Activated CD8-positive, alpha-beta T cell treated with anti-CD3 and anti-CD28 coated beads for 36 hours (primary cell): Measurements from ENCODE around the gene TATDN3. TPM values are rescaled to one million over a fixed set of nuclear protein-coding genes. Genes with fewer than 3 reads are reported as not detected.

Source experiments
- ATAC-seq: fragments of 200-7000 bp; cut with Tn5 transposase; one replicate; pipeline ENCODE4 v1.10.0; 2021; ENCODE audit warnings: mild to moderate bottlenecking, moderate library complexity
- CTCF ChIA-PET: fragments of 350-600 bp; sonication (Branson Sonifier 250); formaldehyde crosslinking; loops from one replicate; lab custom pipeline; 2021; ENCODE audit warnings: antibody characterized with exemption; lab: Charles Lee
- POLR2A ChIA-PET: fragments of 350-600 bp; sonication (Branson Sonifier 250); formaldehyde crosslinking; loops from one replicate; lab custom pipeline; 2021; ENCODE audit warnings: antibody characterized with exemption; lab: Charles Lee
- DNase-seq: peaks from one replicate; pipeline ENCODE4 v3.0.0-alpha.2; 2020
- H3K27ac Mint-ChIP-seq: one replicate; pipeline ENCODE4 v1.8.0; 2021; ENCODE audit warnings: mild to moderate bottlenecking, mixed read lengths
- H3K27me3 Mint-ChIP-seq: one replicate; pipeline ENCODE4 v1.8.0; 2021; ENCODE audit warnings: mixed read lengths
- H3K36me3 Mint-ChIP-seq: one replicate; pipeline ENCODE4 v1.8.0; 2021; ENCODE audit warnings: low read depth, mixed read lengths
- H3K4me1 Mint-ChIP-seq: one replicate; pipeline ENCODE4 v1.8.0; 2021; ENCODE audit warnings: low read depth, mixed read lengths
- H3K4me3 Mint-ChIP-seq: one replicate; pipeline ENCODE4 v1.8.0; 2021; ENCODE audit warnings: mild to moderate bottlenecking, moderate library complexity, mixed read lengths
- H3K9me3 Mint-ChIP-seq: one replicate; pipeline ENCODE4 v1.8.0; 2021; ENCODE audit warnings: mixed read lengths
- intact Hi-C: fragments of 100-400 bp; cut with micrococcal nuclease; formaldehyde crosslinking; loops from one replicate; pipeline ENCODE4 v1.10.0; 2022
- total RNA-seq, 2 experiments: library from RNA; stranded (reverse); gene quantifications; one replicate each; pipeline ENCODE4 v1.2.3, GENCODE V29; 2021
- TF ChIP-seq, protein P1 (sequence below): fragments of 200-600 bp; IDR thresholded peaks from one replicate; pipeline ENCODE4 v1.8.0; 2022; ENCODE audit warnings: antibody characterized with exemption, mild to moderate bottlenecking

Gene TATDN3
- total RNA-seq, 2 experiments from 2014 or later: 17.4 to 24.2 TPM

DNA sequence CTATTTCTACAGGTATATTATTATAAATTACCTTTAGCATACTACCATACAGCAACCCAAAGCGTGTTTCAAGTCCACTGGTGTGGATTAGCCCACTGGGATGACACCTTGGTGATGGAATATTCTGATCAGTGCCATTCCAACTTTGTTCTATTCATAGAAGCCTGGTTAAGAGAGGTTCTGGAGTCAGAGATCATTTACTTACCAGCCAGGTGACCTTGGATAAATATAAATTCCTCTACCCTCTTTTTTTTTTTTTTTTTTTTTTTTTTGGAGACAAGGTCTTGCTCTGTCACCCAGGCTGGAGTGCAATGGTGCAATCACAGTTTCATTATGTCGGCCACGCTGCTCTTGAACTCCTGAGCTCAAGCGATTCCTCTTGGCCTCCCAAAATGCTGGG lies 55.9 kb downstream of the TATDN3 start, which contains the start of gene SPATA45:
TSS of gene SPATA45 (minus strand) at position 101 of the 400 bp plus-strand sequence. CDS start 11,500 bp downstream, outside the sequence.
- Mint-ChIP-seq H3K4me1 (no peaks in the 10 kb centered on the region), H3K27ac (no peak within 1 kb of the TSS), H3K4me3 (no peak within 1 kb of the TSS), H3K27me3 (no peaks in the 10 kb centered on the region), H3K9me3 (peaks cover 2% of the 10 kb centered on the region), H3K36me3 (peaks cover 6% of the 10 kb centered on the region)
- ATAC-seq (no peak), DNase-seq (no peak)
- CTCF ChIA-PET: interaction anchor here (1.2 kb wide), 1 partner anchor 8 kb away, joined by 4 read pairs; no protein-coding TSS in a partner anchor
- POLR2A ChIA-PET: interaction anchor here (1.9 kb wide), 1 partner anchor 10 kb away, joined by 7 read pairs; the partner anchor contains the start of gene FLVCR1
- TF ChIP-seq, protein P1, sequence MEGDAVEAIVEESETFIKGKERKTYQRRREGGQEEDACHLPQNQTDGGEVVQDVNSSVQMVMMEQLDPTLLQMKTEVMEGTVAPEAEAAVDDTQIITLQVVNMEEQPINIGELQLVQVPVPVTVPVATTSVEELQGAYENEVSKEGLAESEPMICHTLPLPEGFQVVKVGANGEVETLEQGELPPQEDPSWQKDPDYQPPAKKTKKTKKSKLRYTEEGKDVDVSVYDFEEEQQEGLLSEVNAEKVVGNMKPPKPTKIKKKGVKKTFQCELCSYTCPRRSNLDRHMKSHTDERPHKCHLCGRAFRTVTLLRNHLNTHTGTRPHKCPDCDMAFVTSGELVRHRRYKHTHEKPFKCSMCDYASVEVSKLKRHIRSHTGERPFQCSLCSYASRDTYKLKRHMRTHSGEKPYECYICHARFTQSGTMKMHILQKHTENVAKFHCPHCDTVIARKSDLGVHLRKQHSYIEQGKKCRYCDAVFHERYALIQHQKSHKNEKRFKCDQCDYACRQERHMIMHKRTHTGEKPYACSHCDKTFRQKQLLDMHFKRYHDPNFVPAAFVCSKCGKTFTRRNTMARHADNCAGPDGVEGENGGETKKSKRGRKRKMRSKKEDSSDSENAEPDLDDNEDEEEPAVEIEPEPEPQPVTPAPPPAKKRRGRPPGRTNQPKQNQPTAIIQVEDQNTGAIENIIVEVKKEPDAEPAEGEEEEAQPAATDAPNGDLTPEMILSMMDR: no peak
- intact Hi-C loops: no loop called here

DNA sequence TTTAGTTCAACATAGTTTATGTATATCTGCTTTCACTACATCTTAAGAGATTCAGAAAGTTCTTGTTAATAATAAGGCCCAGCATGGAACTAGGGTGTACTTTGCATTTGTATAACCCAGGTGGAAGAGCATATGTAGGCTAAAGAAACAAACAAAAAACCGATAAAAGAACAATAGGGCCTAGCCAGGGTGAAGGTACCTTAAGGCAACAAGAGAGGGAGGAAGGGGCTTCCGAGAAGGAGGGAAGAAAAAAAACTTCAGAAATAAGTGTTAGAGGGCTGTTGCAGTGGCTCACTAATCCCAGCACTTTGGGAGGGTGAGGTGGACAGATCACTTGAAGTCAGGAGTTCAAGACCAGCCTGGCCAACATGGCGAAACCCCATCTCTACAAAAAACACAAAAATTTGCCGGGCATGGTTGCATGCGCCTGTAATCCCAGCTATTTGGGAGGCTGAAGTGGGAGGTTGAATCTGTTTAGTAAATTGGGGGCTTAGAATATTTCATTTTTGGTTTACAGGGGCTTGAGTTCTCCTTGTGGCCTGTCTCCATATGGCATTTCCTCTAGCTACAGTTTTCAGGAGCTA lies 60.5 kb downstream of the TATDN3 start:
- peaks cover 8% of the 10 kb centered on the region for H3K4me1 Mint-ChIP-seq
- POLR2A ChIA-PET: no interaction called here
- TF ChIP-seq, protein P1: no peak
- DNase-seq (no peak), ATAC-seq (no peak)
- CTCF ChIA-PET: no interaction called here
- intact Hi-C loops: no loop called here
- H3K9me3 Mint-ChIP-seq: peaks cover 2% of the 10 kb centered on the region
- peaks cover 10% of the 10 kb centered on the region for H3K36me3 Mint-ChIP-seq
- no peak overlapping the region for H3K4me3 Mint-ChIP-seq
- H3K27ac Mint-ChIP-seq: no peak overlapping the region
- no peaks in the 10 kb centered on the region for H3K27me3 Mint-ChIP-seq

DNA sequence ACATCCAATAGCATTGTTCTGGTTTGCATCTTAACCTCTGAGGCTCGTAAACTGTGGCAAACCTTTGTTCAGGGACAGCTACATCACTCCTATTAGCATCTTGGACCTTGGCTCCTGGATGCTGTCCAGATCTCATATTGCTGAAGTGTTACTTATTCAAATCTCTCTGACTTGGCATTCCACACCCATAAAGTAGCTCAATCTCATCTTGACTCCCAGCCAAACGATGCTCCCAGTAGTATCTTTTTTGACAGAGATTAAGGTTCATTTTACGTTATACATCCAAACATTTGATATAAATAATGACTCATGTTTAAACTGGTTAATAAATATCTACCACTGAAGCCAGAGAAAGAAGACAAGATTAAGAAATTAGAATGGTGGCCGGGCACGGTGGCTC lies 62.0 kb downstream of the TATDN3 start:
- Mint-ChIP-seq H3K9me3 (peaks cover 2% of the 10 kb centered on the region), H3K27ac (no peak overlapping the region), H3K4me3 (no peak overlapping the region), H3K27me3 (no peaks in the 10 kb centered on the region), H3K4me1 (peaks cover 8% of the 10 kb centered on the region), H3K36me3 (peaks cover 11% of the 10 kb centered on the region)
- ChIA-PET POLR2A (no interaction called here), CTCF (no interaction called here)
- intact Hi-C loops: no loop called here
- TF ChIP-seq, protein P1: no peak
- ATAC-seq: no peak
- no peak for DNase-seq

DNA sequence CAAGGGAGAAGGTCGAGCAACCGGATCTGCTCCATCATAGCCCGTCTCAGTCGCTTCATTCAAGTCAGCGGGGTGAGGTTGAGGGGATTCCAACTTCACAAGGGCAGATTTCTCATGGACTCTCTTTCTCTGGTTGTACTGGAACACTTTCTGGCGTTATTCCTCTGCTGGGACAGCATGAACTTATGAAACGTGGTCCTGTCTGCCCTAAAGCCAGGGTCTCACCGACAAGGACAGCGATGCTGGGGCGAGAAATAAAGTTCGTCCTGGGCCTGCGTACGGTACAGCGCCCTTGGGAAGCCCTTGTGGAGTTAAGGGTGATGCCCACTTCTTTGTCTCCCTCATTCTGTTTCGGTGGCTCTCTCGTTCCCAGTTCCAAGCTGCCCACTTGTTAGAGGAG lies 65.1 kb downstream of the TATDN3 start:
- intact Hi-C loops: no loop called here
- H3K36me3 Mint-ChIP-seq: peaks cover 18% of the 10 kb centered on the region
- no peak overlapping the region for H3K4me3 Mint-ChIP-seq
- TF ChIP-seq, protein P1: no peak
- ATAC-seq (no peak), DNase-seq (no peak)
- peaks cover 2% of the 10 kb centered on the region for H3K9me3 Mint-ChIP-seq
- no peak overlapping the region for H3K27ac Mint-ChIP-seq
- POLR2A ChIA-PET: no interaction called here
- H3K4me1 Mint-ChIP-seq: peaks cover 8% of the 10 kb centered on the region
- H3K27me3 Mint-ChIP-seq: no peaks in the 10 kb centered on the region
- CTCF ChIA-PET: no interaction called here

DNA sequence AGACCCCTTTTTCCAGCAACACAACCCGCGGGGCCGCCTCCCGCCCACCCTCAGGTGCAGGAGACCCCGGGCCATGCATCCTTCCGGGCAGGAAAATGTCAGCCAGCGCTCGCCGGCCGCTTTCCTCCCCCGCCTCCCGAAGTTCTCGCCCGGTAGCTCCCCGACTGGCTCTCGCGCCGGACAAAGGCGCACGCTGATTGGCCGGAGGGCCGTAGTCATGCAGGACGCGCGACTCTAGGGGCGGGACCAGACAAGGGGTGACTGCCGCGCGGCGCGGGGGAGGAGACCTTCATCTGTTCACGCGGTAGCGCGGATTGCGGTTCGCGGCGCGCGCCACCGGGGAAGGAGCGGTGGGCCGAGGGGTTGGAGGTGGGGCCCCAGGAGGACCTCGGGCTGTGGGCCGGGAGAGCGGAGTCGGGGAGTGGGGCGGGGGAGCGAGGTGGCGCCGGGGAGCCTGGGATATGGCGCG lies 66.3 kb downstream of the TATDN3 start, which contains the start of gene FLVCR1:
TSS of gene FLVCR1 (plus strand) at position 284 of the 469 bp plus-strand sequence. CDS start at position 462, 178 bp downstream.
- no peaks in the 10 kb centered on the region for H3K9me3 Mint-ChIP-seq
- peaks cover 11% of the 10 kb centered on the region for H3K36me3 Mint-ChIP-seq
- ATAC-seq: peak; percentile 99
- H3K27me3 Mint-ChIP-seq: no peaks in the 10 kb centered on the region
- no peak within 1 kb of the TSS for H3K4me3 Mint-ChIP-seq
- TF ChIP-seq, protein P1: no peak
- ChIA-PET POLR2A (interaction anchor here (0.6 to 1.5 kb wide), 9 partner anchors 10 to 516 kb away, joined by 3 to 7 read pairs (median 3); partner anchors contain the start of genes RPS6KC1 and SPATA45), CTCF (interaction anchor here (0.9 to 2.4 kb wide), 8 partner anchors 43 to 402 kb away, joined by 3 to 9 read pairs (median 4); partner anchors contain the start of genes NSL1 and TATDN3)
- intact Hi-C loops: no loop called here
- peak within 1 kb of the TSS; percentile 95 for H3K27ac Mint-ChIP-seq
- peak; percentile 98 for DNase-seq
- peaks cover 12% of the 10 kb centered on the region for H3K4me1 Mint-ChIP-seq
